OCI-LY3 (cell line): Measurements from ENCODE around the gene SPECC1.

Source experiments
- CTCF ChIP-seq: fragments of 200-600, 300-600 bp; sonication (generic); IDR thresholded peaks from 2 replicates; pipeline ENCODE4 v1.5.1; 2014; ENCODE audit warnings: antibody characterized with exemption, low read length, low read depth
- EZH2phosphoT487 ChIP-seq: fragments of 200-600 bp; shearing (Covaris generic); IDR thresholded peaks from 2 replicates; pipeline ENCODE4 v1.6.1; 2018; ENCODE audit warnings: antibody characterized with exemption, mixed run types, low read depth

DNA sequence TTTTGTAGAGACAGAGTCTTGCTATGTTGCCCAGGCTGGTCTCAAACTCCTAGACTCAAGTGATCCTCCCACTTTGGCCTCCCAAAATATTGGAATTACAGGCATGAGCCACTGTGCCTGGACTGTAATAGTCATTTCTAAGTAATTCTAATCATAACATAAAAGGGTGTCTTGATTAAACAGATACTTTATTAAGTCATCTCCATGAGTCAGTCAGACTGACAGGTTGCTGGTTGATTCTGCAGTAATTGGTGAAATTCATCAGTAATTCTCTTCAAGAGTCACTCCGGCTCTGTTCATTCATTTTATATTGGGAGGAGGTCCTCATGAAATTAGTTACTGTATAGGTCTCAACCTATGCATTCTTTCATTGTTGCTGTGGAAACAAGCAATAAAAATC is 85.6 kb downstream of the SPECC1 start:
- TF ChIP-seq CTCF (no peak), EZH2phosphoT487 (no peak)
